HL-60 (cell line): Measurements from ENCODE around the gene ZFHX3.

ENCODE experiments used
- CTCF ChIP-seq: IDR thresholded peaks from one replicate; pipeline ENCODE4 v1.5.1; 2011; ENCODE audit warnings: low read length, control low read depth, inconsistent platforms; ENCODE audit not compliant: insufficient read depth
- POLR2AphosphoS5 ChIP-seq: IDR thresholded peaks from 2 replicates; pipeline ENCODE4 v1.6.1; 2012; ENCODE audit warnings: low read depth
- SPI1 ChIP-seq: IDR thresholded peaks from 2 replicates; pipeline ENCODE4 v1.6.1; 2012; ENCODE audit warnings: low read depth, mild to moderate bottlenecking, borderline replicate concordance

GRCh38 chr16:72743011-72743761 is 304.7 kb downstream of the ZFHX3 start:
- TF ChIP-seq CTCF (no peak), POLR2AphosphoS5 (no peak), SPI1 (no peak)
